ENCODE measurements around the gene DNER.
A peak's percentile ranks its signal among the peaks of the same experiment; 100 is the strongest.

DNER gene

DNA sequence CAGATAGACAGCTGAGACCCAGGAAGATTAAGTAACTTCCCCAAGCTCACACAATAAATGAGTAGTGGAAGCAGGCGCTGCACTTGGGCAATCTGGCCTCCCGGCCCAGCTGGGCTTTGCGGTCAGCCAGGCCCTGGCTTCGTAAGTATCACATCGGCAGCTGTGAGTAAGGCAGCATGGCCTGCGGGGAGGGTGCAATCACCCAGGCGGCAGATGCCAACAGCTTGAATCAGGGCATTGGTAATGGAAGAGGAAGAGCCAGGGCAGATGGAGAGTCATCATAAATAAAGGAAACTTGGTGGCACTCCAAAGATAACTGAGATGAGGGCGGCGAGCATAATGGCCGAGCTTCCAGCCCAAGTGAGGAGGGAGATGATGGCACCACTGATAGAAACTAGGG, 225.3 kb downstream of the DNER start:
- no peak for DNase-seq

GRCh38 chr2:229488232-229488631, 226.1 kb downstream of the DNER start:
- no peak for DNase-seq

DNA sequence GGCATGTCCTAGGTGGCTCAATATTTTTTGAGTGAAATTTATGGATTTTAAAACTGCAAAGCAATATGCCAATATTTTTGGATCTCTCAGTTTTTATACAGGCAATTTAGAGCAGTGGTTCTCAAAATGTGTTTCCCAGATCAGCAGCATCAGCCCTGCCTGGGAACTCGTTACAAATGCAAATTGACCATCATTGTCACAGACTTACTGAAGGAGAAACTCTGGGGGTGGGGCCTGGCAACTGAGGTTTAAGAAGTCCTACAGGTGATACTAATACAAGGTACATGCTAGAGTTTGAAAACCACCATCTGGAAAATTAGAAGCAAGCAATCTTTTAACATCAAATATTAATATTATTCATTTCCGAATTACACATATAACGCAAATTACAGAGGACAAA, 227.7 kb downstream of the DNER start:
- DNase-seq: no peak

GRCh38 chr2:229485857-229486256, 228.5 kb downstream of the DNER start:
- DNase-seq: no peak

- no peak for DNase-seq
Observed at GRCh38 chr2:229477269-229477755, 237.0 kb downstream of the DNER start.

- DNase-seq: no peak
Observed at GRCh38 chr2:229475778-229476177, 238.6 kb downstream of the DNER start.

GRCh38 chr2:229474125-229474524, 240.2 kb downstream of the DNER start:
- DNase-seq: no peak

- DNase-seq: no peak
Observed at GRCh38 chr2:229470781-229471180, 243.6 kb downstream of the DNER start.

- DNase-seq: no peak
Observed at GRCh38 chr2:229467783-229468182, 246.6 kb downstream of the DNER start.

GRCh38 chr2:229463841-229464346, 250.5 kb downstream of the DNER start:
- DNase-seq: no peak

DNA sequence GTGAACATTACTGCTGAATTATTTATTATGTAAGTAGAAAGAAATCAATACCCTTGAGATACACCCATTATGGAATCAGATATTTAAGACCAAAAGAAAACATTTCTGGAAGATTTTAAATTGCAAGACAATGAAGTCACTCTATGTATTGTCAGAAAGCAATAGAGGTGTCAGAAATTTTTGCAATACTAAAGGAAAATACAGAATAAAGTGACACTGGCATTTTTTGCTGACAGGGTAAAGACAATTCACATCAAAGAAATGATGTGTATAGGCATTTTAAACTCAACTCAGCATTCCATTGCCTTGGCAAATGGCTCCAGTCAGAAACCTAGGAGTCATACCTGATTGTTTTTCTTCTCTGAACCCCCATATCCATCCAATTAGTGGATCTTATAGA, 252.2 kb downstream of the DNER start:
- no peak for DNase-seq

- no peak for DNase-seq
Observed at GRCh38 chr2:229456091-229456490, 258.3 kb downstream of the DNER start.

DNA sequence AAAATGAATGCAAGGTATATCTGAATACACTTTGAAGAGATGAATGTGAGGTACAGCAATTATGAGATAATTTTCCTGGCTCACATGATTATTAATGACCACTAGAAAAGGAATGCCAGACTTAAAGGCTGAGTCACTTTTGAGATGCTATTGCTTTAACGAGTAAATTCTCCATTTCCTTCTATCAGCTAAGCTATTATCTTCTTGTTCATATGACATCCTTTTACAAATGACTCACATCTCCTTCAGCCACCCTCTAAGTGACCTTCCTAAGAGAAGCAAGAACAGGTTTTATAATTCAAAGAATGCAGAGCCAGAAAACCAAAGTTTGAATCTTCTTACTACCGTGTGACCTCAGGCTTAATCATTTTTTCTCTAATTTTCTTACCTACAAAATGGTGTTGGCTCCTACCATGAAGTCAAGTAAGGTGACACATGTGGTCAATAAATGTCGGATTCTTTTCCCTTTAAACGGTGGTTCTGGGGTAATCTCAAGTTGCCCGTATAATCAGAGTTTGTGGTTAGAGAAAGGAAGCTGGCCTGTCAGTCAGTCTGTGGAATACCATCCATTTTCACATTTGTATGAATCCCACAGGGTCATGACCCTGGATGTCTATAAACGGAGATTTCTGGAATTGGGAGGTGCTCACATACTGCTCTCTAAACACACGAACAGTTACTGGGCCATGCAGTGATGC, 259.3 kb downstream of the DNER start:
- DNase-seq: no peak

DNA sequence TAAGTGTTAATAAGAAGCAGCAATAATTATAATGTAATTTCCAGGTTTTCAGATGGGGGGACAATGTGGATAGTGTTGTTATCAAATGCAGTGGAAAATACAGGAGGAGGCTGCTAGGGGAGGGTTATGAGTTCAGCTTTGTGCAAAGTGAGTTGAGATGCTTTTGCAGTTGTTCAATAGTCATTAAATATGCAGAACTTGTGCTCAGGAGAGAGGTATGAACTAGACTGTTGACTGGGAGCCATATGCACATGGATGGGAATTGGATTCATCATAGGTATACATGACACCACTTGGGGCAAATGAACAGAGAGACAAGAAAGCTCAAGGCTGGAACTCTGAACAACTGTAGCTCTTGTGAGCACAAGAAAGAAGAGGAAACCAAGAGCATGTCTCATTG, 261.1 kb downstream of the DNER start:
- DNase-seq: no peak

GRCh38 chr2:229451852-229452251, 262.5 kb downstream of the DNER start:
- no peak for DNase-seq

GRCh38 chr2:229447227-229447626, 267.1 kb downstream of the DNER start:
- DNase-seq: no peak

GRCh38 chr2:229446350-229446749, 268.0 kb downstream of the DNER start:
- no peak for DNase-seq

GRCh38 chr2:229445501-229446211, 268.7 kb downstream of the DNER start:
- no peak for DNase-seq

DNA sequence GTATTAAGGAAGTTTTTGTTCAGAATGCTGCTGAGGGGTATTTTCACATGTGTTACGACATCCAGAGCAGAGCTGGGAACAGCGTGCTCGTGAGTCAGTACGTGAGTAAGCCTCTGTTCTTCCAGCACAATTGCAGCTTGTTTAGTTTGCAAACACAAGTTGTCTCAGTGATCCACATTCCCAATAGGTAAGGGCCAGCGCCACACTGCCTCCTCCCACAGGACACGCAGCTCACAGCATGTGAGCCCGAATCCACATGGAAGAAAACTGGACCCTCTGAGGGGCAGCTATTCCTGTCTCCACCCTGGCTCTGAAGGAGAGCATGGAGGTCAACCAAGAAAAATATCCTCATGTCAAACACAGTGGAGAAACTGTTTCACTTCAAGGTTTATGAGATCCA, 269.3 kb downstream of the DNER start:
- peak; percentile 32 for DNase-seq

DNA sequence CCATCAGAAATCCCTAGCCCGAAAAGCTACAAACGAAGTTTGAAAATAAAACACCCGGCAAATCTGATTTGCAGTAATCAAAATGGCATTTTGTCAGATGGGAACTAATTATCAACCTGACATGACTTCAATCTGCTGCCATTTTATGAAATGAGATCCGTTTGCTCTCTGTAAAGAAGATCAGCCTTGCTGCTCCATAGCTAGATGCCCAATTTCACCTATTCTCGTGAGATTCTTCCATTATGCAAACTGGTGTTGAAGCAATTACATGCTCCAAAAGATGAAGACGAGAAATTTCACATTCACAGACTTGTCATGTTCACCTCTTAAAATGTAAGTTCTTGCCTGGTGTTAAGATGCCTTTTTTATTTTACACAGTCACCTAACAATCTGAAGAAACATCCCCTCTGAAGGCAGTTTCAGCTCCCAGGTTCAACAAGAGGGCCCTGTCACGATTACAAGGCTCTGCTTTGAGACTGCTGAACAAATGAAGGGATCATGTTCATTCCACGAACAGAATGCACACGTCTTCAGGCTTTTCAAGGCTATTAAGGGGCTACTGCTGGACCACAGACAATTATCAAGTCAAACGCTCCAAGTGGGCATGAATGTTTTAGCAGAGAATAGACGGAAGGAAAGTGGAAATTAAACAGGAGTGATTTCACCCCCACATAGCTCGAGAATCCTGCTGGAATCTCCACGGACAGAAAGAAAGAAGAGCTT, 270.6 kb downstream of the DNER start:
- DNase-seq: no peak

DNA sequence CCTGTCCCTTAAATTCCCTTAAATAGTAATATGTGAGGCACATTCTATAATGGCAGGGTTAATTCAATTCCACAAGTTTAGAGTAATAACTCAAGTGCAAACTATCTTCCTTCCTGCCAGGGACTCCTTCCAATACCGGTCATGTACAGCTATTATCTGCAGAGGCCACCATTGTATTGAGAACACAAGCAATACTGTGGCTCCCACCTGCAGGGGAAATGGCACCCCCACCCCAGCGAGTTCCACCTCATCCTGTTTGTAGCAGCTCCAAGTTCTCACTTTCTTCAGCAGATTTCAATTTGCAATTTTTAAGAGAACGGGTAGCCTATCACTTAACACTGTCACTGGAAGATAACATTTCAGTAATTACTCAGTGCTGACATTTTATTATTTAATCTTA, 271.2 kb downstream of the DNER start:
- no peak for DNase-seq

DNA sequence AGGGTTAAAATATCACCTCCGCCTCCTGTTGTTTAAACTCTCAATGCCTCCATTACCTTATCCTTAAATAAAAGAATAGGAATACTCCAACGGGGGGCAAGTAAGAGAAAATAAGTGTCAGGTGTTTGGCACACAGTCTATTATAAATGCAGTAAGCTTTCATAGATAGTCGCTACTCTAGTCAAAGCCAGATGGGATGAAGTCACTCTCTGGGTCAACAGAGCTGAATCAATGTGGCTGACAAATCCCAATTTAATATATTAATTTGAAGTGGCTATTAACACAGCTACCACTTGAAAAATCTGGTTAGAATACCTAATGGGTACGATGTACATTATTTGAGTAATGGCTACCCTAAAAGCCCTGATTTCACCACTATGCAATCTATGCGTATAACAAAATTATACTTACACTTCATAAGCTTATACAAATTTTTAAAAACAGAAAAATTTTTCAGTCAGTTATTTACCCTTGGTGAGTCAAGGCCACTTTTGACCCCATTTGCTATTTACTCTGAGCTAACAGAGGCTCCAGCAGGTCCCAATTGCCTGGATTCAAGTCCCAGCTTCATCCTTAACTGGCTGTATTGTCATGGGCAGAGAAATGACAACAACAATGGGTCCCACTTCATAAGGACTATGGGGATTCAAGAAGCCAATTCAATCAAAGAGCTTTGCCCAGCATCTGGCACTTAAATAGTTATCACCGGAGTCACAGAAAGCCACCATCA, 275.8 kb downstream of the DNER start:
- DNase-seq: no peak

All from right kidney (tissue), 1 donor.